ENCODE results near the gene MRPL18.
"Not testable (repeated sequence)": the region's sequence is repeated elsewhere in the genome, so short reads cannot be mapped to it uniquely, and the experiment has no call there.

MRPL18 gene

DNA sequence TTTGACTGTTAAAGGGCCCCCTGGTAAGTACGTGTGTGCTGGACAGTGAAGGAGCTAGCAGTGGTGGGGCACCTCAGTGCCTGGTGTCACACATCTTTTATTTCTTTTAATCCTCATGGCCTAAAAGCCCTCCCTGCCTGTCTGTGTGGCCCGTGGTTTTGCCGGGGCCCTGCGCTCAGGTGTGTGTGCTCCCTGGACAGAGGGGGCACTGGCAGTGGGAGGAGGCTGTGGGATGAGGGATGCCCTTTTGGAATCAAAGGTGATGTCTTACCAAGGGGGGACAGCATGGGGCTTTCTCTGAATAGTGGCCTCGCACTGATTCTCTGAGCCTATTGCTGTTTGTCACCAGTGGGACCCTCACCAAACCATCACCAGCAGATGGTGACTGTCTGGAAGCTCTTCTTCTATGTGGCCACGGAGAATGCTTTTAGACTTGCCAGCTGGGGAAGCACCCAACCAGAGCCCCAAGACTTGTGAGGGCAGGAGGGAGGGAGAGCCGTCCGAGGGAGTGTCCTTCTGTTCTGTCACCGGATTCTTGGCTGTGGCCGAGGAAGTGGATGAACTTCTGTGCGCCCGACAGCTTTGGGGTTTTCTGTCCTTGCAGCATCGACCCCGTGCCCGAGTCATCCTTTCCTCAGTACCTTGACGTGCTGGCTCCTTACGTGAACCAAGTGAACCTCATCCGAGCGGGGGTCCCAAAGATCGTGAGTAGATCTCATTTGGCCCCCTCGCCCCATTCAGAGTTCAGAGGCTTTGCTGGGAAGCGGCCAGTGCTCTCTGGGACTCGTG is 27.9 kb downstream of the MRPL18 start:
- DNase-seq: no peak

DNA sequence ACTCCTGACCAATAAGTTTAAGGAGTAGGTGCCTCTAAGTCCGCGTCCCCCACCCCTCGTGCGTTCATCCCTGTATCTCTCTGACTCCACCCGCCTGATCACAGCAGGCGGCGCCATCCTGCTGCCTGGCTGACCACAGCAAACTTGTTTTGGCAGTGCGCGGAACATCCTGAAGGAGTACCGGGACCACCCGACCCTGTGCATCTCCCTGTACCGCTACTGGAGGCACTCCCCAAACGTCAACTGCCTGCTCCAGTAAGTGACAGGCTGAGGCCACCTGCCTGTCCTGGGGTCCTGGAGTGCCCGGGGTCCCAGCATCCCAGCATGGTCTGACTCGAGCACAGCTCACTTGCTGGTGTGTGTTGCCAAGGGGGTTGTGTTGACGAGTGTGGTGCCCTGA is 28.8 kb downstream of the MRPL18 start:
- DNase-seq: no peak

DNA sequence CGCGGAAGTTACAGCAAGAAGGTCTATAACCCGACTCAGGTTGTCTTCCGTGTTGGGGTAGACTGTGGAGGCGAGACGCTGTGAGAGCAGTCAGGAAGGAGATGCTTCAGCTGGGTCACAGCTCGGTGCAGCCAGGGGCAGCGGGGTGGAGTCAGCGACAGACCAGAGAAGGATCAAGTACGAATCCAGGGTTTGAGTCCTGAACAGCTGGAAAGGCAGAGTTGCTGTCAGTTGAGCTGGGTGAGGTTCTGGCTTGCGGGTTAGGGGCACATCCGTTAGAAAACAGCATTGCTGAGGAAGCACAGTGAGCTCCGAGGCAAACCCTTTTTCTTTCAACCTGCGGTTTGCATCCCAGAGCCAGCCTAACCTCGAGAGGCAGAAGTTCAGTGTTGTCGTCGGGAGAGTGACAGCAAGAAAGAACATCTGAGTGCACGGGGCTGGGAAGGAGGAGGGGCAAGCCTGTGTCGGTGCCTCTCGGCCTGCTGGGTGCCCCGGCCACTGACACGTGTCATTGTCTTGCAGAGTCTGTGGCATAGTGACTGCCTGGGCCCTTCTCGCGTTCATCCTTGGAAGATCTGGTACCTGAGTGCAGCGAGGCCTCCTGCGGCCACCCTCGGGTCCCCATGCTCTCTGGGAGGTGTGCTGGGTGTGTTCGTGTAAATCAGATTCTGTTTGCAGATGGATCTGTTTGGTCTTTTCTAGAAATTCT is 29.8 kb downstream of the MRPL18 start:
- DNase-seq: no peak

DNA sequence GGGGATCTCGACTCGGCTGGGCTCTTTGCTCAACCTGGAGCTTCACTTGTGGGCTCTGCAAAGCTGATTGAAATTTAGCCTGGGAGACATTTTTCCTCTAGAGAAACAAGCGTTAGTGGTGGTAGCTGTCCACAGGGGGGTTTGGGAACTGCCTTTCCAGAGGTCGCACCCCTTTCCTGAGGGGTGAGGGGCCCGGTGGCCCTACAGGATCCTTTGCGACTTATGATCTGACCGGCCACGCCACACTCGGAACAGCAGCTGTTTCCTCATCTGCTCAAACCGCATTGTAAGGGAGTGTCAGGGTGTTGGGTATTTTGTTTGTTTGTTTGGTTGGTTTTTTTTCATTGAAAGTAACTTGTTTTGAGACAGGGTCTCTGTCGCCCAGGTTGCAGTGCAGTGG is 30.9 kb downstream of the MRPL18 start:
- no peak for DNase-seq

DNA sequence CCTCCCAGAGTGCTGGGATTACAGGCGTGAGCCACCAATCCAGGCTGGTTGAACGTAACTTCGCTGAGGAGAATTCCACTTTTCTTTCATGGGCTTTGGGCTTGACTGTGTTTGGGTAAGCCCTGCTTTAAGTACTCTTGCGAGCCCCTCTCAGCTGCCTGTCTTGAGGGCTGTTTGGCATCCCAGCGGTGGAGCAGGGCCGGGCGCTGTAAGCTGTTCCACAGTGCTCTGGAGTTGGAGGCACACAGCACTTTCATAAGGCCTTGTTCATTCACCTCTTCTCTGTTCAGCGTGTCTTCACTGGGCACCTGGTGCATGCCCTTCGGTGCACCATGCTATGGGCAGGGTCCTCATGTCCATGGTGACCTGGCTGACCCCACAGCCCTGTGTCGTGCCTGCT is 31.5 kb downstream of the MRPL18 start:
- no peak for DNase-seq

DNA sequence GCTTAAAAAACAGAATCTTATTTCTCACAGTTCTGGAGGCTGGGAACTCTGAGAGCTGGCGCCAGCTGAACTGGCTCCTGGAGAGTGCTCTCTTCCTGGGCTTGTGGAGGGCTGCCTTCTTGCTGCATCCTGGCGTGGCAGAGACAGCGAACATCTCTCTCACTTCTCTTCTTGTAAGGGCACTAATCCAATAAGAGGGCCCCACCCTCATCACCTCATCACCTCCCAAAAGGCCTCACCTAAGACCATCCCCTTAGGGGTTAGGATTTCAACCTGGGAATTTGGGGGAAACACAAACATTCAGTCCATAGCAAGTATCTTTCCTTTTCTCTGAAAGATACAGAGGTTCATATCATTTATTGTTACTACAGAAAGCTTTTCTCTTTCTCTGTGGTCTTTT is 33.7 kb downstream of the MRPL18 start:
- no peak for DNase-seq

DNA sequence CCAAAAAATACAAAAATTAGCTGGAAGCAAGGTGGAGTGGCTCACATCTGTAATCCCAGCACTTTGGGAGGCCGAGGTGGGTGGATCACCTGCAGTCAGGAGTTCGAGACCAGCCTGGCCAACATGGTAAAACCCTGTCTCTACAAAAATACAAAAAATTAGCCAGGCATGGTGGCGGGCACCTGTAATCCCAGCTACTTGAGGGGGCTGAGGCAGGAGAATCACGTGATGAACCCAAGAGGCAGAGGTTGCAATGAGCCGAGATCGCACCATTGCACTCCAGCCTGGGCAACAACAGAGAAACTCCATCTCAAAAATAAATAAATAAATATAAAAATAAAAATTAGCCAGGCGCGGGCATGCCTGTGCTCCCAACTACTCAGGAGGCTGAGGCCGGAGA is 34.4 kb downstream of the MRPL18 start:
- DNase-seq: not testable (repeated sequence)

DNA sequence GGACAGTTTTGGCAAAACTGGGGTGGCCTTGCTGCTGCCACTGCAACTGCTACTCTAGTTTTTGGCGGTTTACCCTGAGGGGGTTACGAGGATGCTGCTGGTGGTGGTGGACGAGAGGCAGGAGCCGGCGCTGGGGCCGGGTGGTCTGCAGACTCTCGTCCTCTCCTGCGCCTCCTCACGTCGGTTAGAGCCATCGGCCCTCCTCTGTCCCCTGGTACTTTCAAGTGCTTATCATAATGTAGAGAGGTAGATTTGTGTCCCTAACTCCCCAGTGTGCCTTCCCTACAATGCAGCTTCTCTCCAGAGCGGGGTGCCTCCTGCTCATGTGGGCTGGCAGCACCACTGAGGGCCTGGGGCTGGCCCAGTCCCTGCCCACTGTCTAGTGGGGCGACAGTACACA is 35.7 kb downstream of the MRPL18 start:
- no peak for DNase-seq

DNA sequence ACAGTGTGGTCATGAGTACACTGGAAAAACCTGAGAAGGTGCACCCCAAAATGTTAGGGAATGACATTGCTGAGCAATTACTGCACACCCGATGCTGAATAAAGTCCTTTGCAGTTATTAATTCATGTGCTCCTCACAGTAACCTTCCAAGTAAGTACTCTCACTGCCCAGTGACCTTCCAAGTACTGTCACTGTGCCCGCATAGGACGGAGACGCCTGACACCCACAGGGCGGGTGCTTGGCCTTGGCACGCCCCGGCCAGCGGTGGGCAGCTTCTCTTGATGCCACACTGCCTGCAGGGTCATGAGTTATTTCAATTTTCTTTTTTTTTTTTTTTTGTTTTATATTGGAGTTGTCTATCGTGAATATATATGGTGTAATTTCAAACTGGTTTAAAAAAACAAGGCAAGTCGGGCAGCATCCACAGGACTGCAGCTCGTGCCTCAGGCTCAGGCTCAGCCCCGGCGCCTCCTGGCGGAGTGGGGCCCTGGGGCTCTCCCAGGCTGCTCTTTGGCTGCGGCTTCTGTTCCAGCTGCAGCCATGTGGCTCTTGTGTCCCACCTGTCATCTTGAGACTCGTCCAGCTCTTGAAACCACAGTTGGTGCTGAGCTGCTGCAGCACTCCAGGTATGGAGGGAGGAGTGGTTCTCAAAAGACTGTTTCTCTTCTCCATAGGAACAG is 36.8 kb downstream of the MRPL18 start:
- no peak for DNase-seq

DNA sequence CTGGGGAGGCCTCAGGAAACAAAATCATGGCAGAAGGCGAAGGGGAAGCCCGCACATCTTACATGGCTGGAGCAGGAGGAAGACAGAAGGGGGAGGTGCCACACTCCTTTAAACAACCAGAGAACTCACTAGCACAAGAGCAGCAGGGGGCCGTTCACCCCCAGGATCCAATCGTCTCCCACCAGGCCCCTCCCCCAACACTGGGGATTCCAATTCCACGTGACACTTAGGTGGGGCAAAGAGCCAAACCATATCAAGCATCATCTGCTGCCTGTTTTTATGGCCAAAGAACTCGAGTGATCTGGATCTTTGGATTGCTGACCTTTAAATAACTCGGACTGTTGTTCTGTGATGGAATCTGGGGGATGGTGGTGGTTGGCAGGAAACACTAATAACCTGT is 37.8 kb downstream of the MRPL18 start:
- DNase-seq: no peak

DNA sequence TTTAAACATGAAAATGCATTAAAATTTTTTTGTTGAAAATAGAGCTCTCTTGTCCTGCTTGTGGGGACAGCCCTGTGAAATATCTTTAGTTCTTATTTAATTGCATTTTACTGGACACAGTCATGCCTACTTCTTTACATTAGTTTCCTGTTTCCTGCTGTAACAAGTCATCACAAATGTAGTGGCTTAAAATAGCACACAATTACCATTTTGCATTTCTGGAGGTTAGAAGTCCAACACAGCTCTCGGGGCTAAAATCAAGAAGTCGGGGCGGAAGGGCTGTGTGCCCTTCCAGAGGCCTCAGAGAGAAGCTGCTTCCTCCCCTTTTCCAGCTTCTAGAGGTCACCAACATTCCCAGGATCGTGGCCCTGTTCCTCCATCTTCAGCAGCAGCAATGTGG is 39.3 kb downstream of the MRPL18 start:
- no peak for DNase-seq

DNA sequence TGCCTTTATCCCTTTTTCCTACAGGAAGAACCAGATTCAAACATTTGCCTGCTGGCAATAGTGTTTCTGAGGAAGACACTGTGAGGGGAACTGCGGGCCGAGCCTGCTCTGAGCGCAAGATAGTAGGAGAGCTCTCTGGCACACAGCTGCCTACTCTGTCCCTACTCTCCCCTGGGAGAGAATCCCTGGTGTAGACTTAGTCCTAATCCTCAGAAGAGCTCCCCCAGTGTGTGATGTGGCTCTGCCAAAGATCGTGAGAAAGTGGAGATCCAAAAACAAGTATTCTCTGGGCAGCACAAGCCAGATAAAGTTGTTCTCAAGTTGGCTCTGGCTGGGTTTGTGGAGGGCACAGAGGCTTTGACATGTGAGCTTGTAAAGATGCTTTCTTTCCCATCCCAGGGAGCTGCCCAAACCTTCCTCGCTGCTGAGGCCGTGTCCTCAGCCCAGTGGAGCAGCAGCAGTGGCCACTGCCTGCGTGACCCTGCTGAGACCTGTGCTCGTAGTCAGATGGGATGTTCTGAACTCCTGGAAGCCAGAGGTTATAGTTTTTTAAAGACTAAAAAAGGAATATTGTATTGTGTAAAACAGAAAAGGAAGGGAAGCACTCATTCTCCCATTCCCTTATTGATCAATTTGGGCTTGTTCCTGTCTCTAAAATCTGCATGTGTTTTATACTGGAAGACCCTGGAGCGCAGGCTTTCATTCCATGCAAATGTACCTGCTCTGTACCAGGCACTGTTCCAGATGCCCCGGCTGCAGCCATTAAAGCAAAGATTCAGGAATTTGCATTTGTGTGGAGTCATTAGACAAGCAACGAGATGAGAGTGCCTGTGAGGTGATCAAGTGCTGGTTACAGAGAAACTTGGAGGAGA is 40.5 kb downstream of the MRPL18 start:
- no peak for DNase-seq

DNA sequence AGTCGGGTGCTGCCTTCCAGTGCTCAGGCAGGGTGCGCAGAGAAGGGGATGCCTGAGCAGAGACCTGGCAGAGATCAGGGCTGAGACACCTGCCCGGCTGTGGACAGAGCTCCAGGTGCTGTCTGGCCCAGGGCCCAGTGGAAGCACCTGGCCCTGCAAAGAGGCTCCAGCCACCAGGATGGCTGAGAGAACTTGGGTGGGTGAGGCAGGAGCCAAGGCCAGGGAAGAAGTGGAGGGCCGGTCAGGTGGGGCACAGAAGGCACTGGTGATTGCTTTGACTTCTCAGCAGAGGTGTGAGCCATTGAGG is 41.1 kb downstream of the MRPL18 start:
- DNase-seq: no peak

DNA sequence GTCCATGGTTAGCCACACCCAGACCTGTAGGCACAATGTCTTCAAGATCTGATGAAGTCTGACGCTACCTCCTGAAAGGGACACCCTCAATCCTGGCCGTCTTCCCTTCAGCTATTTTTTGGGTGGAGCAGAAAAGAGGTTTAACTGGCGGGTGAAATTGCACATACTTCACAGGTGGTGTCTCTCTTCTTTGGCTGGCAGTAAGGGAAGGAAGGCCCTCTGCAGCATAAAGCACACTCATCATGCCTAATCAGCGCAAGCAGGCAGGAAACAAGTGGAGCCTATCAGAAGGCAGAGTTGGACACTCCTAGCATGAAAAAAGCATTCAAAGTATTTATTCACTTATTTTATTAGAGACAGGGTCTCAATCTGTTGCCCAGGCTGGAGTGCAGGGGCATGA is 42.7 kb downstream of the MRPL18 start:
- DNase-seq: no peak

DNA sequence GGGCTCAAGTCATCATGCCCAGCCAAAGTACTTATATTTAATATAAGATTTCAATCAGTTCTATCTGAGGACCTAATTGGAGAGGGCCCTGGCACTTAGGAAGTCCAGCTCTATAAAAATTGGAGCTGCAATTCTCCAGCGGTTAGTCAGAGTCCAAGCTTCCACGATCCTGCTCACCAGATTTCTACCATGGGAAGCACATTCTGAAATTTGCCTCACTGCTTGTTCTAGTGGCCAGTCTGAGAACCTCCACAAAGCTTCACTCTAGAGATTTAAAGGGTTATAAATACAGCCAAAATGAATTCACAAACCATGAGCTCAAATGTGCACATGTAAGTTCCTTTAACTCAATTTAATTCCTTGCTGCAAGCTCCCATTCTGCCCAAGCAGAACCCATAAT is 43.3 kb downstream of the MRPL18 start:
- no peak for DNase-seq

DNA sequence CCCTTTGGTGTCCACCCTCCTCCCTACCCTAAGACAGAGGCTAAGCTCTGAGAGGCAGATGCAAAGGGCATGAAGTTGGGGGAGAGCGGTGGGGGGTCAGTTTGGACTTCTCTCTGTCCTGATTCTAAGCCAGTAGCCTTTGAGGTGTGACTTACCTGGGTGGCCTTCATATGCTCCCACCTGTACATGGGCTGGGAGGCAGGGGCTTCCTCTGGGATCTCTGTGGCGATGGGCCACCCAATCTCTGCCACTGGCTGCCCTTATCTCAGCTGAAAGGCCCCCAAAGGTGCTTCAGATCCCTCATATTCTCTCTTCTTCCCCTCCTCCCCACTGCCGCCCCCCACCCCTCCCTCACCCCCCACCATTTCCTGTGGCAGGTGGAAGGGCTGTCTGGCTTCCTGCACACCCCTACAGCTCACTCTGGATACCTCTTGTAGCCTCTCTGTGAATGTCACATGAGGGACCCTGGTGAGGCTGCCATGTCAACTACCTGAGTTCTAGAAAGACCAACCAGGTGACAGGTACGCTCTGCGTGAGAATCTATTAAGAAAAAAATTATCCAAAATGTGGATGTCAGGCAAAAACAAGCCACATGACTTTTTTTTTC is 43.8 kb downstream of the MRPL18 start:
- DNase-seq: no peak

DNA sequence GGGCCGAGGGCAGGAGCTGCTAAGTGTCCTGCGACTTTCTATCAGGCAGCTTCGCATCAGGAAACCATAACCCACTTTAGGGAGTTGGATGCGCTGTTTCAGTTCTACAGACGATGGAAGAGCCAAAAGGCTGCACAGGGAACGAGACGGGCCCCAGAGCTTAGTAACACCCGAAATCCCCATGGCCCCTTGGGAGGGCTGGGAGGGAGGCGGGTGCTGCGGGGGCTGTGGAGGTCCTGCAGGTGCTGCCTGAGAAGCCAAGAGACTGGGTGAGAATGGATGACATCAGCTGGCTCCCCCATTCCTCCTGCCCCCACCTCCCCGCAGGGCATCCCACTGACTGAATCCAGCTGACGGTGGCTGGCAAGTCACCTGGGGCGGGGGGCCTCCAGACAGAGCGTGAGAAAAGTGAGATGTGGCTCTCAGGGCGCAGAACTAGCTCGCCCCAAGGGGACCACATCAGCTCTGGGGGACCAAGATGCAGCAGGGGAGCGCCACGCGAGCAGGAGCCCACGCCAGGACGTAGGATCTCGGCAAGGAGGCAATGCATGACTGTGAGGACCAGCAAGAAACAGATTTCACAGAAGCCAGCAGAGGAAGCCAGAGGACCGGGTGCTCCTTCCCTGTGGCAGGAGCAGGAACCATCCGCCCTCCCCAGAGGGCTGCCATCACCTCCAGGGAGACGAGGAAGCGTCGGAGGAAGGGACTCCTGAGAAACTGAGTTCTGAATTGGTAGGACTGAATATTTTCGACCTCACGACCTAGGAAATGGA is 46.6 kb downstream of the MRPL18 start:
- no peak for DNase-seq

DNA sequence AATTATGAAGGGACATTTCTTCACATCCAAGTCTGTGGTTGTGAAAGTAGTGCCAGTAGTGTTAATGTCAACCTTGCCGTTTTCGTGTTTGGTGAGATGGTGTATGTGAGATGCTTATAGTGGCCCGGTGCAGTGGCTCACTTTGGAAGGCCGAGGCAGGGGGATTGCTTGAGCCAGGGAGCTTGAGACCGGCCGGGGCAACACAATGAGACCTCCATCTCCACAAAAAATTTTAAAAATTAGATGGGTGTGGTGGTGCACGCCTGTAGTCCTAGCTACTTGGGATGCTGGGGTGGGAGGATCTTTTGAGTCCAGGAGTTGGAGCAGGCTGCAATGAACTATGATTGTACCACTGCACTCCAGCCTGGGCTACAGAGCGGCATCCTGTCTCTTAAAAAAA is 47.2 kb downstream of the MRPL18 start:
- no peak for DNase-seq

DNA sequence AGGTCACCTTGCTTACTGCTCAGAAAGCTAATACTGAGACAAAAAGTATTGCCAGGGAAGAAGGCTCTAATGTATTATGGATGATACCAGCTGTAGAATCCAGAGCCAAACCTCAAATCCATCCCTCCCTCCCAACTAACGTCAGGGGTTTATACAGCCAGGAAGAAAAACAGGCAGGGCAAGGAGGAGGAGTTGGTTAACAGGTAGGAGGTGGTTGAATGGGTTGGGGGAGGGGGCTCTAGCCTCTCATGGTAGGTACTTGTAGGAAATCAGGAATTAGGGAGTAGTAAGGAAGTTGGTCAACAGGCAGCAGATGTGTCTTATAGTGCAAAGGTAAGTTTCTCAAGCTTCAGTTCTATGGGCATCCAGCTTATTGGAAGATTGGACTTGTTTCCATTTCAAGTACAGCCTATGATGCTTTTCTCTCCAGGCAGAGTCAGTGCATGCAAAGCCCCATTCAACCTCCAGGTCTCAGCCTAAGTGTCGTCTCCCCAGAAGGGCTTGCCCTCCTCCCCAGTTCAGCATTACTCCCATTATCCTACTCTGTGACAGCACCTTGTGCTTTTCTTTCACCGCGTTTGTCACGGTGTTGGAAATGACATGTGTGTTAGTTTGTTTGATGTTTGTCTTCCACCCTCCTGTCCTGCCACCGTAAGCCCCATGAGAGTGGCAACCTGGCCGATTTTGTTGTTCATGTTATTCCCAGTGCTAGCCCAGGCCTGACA is 47.9 kb downstream of the MRPL18 start:
- no peak for DNase-seq

DNA sequence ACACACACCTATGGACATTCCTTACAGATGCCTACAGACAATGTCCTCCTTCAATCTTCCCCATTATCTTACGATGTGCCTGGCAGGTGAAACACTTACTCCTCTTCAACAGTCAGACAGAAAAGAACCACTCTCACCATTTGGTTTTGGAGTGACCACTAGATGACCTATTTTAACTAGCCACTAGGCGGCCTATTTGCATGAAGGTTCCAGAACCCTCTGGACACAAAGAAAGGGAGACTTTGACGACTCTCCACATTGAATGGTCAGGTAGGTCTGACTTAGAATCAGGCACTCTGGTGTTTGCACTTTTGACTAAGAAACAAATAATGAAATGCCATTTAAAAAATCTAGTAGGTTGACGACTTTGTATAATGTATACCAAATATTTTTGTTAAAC is 51.8 kb downstream of the MRPL18 start:
- DNase-seq: no peak

Measured in effector CD8-positive, alpha-beta T cell (primary cell).